ENCODE measurements around the gene EMX1.

The EMX1 gene

DNA sequence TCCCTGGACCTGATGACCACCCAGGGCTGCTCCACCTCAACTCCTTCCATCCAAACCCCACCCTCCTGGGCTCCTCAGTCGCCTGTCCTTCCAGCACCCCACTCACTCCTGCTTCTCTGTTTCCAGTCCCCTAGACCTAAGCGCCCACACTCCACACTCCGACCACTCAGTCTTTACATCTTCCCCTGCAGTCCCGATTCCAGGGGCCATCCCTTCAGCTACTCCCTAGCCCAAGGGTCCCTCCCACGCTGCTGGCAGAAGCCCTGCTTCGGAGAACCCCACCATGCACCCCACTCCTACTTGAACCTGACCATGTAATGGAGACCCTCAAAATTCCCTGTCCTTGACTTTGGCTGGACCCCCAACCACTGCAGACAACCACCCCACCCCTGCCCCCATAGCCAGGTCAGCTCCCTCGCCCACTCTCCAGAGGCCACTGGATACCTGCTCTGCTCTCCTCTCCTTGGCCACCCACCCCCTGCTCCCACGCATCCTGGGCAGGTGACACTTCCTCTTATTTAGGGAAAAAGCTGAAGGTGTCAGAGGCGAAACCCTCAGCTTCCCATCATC is 28.2 kb downstream of the EMX1 start:
- no peak for DNase-seq

DNA sequence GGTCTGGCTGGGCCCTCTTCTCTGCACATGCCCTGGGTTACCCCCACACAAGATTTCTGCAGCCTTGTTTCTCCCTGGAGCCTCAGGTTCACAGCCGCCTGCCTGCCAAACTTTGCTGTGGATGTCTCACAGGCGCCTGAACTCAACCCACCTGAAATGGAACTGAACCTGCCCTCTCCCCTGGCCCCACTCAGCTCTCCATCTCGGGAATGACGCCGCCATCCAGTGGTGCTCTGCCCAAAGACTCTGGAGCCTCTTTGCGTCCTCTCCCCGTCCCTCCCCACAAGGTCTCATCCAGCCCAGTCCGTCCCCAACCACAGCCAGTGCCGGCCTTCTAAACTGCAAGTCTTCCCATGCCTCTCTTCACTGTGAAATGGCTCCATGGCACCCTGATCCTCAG is 29.1 kb downstream of the EMX1 start:
- DNase-seq: no peak

DNA sequence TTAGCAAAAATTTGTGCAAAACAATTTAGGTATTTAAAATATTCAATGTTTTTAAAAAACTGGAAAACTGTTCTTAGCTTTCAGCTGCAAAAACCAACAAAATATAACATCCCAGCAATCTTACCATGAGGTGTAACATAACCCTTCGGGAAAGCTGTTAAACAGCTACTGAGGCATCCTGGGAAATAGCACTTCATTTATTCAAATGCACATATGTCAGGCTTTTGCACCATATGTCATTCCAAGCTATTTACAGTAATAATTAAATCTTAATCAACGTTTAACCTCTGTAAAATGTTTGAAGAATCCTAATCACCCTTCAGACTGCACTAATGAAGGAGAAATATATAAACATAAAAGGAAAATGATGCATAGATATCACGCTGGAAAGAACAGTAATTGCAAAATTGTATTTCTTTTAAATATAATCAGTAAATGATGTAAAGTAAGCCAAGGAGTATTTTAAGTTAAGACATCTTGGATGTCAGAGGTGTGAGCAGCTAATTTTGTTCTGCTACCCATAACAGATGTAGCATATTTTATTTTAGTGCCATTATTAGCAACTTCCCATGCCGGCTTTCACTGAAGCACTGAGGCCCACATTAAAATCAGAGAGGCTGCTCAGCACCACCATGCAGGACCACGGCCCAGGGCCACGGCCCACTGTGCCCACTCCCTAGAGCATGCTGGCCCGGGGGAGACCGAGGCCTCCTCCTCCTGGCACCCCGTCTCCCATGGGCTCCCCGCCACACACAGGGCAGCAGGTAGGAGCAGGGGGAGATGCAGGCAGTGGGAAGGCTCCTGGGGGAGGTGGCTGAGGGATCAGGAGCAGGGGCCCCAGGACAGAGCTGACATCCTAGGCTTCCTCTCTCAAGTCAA is 30.9 kb downstream of the EMX1 start:
- DNase-seq: no peak

DNA sequence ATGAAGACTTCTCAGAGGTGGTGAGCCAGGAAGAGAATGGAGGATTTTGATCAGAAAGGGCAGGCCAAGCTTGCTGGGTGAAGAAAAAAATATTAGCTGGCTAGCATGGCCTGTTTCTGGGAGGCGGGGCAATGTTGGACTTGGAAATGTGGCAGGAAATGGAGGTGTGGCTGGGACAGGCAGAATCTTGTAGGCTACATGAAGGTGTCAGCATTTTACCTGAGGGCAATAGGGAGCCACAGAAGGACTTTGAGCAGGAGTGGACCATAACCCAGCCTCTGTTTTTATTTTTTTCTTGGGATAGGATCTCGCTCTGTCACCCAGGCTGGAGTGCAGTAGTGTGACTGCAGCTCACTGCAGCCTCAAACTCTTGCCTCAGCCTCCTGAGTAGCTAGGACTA is 31.7 kb downstream of the EMX1 start:
- DNase-seq: no peak

DNA sequence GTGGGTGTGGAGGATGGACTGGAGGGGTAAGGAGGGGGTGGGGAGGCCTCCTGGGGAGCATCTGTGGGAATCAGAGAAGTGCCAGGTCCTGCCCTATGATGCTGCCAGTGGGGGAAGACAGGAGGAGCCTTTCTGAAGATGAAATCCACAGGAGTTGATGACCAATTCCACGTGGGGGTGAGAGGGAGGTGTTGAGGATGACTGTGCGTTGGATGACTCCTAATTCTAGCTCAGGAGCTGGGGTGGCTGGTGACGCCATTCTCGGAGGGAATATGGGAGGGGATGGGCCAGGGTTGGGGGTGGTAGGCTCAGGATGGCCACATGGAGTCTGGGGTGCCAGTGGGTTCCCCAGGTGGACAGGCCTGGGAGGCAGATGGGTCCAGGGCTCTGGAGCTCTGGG is 32.3 kb downstream of the EMX1 start:
- no peak for DNase-seq

DNA sequence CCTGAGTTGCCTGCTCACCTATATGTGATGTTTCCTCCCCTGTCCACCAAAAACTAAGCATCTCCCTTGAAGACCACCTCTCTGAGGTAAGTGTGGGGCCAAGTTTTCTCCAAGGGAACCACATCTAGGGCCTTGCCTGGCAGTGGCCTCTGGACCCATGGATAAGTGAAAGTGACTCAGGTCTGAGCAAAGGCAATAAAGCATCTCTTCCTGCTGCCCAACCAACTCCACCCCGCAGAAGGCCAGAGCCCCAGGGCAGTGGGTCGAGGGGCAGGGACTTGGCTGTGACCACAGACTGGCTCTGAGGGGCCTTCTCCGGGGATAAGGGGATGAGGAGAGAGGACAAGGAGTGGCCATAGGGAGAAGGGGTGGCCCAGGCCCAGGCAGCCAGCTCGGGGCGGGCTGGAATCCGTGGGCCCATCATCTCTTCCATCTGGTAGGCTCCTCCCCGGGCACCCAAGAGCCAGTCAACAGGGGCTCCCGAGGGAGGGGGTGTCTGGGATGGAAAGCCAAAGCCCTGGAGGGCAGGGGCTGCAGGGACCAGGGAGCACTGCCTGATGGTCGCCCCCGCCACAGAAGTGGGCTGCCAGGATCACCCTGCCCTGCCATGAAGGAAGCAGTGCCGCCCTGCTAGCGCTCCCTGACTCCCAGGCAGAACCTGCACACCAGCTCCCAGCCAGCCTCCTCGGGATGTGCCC is 33.4 kb downstream of the EMX1 start:
- no peak for DNase-seq

DNA sequence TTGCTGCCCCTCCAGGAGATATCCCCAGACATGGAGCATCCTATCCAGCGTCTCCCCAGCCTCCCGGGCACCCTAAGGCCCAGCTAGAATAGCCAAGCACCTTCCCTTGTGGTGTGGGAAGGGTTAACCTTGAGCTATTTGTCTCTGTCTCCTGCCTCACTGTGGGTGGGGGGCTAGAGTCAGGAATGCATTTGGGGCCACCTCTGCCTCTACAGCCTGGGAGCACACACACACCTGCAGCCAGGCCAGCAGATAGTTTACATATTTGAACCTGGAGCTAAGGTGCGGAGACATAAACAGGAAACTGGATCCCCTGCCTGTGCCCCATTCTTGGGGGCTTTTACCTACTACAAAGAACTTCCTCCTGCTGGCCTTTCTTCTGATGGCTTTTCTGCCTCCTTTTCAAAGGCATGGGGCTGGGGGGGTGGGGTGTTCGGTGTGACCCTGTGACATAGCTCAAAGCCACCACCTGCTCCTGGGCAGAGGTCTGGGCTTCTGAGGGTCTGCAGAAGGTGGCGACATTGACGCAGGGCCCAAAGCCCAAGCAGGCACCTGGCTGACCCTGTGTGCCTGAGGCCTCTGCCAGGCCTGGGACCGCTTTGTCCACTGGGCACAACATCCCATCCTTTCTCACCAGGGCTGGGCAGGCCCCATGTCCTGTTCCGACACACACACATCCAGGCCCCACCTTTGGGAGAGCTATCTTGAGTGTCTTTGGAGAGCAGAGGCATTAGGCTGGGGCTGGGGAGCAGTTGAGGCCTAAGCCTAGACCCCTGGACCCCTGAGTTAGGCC is 34.2 kb downstream of the EMX1 start:
- DNase-seq: no peak

DNA sequence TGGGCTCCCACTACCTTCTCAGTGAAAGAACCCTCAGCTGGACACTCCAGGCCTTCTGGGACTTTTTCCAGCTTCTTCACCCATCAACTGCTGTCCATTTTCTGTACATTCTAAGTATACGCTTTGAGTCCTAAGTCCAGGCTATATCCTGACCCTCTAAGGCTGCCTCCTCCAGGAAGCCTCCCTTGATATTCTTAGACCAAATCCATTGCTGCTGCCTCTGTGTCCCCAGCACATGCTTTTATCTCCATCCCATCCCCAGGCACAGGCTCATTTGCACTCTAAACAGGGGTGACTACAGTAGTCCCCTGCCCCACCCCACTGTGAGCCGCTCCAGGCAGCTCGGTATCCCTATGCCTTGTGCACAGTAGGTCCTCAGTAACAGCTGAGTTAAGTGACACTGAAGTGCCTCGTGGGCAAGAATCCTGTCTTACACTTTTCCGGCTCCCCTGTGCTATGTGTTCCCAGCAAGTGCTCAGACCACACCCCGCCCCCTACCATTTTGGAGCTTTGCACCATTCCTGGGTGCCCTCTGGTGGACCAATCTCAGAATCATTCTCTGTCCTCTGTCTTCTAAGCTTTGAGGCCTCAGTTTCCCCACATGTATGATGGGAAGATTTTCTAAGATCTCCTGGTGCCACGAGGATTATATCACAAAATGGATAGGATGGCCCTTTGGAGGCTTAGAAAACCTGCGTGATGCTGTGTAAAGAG is 34.9 kb downstream of the EMX1 start:
- no peak for DNase-seq

DNA sequence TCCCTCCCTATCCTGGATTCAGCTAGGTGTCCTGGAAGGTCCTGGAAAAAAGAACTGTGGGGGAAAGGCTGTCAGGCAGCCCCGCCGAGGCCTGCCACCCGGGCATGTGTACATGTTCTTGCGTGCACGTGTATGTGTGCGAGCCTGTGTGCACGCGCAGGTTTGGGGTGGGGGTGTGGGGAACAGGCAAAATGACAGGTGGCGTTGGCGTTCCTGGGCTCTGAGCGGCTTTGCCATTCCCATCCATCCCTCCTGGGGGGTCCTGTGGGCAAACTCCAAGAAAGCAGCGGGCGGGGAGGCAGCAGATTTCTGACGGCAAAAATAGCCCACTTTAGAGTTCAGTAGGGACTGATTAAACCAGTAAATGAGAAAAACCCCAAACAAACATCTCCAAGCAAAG is 35.6 kb downstream of the EMX1 start:
- no peak for DNase-seq

DNA sequence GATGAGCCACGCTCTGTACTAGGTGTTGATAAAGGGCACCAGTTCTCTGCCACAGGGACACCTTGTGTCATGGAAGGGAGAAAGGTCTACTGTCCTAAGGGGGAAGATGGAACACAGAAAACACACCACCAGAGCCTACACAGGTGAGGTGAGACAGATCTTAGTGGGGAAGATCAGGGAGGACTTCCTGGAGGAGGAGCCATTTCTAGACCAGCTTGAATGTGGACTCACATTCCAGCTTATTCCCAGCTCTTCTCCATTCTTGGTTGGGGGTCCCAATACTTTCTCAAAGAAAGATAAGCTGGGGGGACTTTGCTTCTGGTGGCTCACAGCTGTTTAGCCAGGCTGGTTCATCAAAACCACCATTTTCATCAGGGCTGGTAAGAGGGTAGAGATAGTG is 36.2 kb downstream of the EMX1 start:
- no peak for DNase-seq

DNA sequence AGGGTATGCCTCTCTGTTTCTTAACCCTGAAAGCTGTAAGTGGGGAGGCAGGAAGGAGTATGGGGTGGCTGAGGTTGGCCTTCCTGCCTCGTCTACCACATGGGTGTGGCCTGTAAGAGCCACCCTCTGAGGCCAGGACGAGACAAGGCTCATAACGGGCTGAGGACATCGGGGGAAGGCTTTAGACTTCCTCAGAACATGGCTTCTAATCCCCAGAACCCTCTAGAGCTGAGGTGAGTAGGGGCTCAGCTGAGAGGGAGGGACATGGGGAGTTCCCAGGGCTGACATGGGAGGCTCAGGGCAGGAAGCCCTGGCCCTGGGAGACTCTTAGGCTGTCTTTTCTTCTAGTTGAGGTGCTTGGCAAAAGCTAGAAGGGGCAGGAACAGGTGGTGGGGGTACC is 36.7 kb downstream of the EMX1 start:
- peak; percentile 36 for DNase-seq

DNA sequence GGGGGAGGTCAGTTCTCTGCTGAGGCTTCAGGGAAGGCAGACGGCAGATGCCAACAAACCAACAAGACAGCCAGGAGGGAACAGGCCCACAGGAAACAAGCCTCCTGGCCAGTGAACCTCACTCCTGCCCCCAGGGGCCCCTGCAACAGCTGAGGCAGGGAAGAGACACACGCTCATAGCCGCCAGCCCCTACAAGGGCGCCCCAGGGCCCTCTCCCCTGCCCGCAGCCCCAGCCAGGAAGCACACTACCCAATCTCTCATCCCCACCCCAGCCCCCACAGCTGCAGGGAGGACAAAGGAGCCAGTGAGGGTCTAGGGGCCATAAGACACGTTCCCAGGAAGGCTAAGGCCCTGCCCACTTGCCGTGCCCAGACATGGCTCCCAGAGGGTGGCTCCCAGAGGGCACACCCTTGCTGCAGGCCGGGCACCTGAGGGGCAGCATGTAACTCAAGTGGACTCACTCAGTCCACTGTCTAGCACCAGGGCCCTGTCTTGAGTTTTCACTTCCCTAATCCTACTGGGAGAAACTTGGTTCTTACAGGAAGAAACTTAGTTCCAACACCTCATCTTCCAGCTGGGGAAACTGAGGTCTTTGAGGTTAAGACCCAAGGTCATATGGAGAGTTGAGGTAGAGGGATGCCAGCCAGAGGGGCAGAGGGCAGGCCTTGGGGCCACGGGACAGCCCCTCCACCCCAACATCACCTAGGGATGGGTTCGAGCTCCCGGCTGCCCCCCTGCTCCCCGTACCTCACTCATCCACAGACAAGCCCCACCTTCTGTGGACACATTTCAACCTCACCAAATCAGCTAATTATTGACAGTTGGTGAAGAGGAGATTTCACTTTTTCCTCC is 37.3 kb downstream of the EMX1 start:
- no peak for DNase-seq

DNA sequence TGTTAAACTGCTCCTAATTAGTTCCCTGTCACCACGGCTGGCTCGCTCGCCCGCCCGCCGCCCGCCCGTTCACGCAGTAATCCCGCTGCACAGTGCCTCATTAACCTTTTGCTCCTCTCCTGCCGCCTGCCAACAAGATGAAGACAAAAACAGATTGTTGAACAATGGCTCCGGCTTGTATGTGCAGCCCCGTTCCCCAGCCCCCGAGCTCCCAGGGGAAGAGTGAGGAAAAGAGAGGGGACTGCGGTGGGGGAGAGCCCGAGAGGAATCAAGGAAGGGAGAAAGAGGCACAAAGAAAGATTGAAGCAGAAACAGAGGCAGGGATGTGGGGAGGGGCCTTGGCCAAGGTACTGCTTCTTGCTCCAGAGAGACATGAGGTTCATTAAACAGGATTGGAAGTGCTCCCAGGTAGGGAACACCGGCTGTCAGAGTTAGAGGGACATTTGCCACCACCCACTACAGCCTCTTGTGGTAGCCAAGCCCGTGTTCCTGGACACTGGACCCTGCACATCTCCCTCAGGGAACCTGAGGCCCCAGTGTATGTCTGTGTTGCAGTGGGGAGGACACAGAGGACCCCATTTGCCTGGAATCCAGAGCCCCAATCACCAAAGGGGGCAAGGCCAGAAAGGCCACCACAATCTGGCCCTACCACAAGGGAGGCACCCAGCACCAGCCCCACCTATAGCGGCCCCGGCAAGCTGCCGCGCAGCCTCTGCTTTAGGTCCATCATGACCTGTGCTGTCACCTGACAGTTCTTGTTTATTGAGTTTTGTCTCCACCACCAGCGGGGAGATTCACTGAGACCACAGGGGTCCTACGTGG is 38.1 kb downstream of the EMX1 start:
- no peak for DNase-seq

DNA sequence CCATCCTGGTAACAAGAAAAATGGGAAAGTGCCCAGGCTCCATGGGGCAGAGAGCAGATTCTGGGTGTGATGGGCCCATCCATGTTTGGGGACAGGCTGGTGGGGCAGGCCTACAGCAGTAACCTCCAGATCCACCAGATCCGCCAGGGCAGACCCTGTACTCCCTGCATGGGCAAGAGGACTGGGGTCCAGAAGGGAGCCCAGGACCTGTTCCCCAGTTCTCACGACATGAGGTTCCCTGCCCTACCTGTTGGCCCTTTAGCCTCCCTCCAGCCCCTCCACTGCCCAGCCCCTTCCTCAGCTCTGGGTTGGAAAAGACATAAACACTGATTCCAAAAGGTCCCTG is 38.7 kb downstream of the EMX1 start:
- DNase-seq: no peak

DNA sequence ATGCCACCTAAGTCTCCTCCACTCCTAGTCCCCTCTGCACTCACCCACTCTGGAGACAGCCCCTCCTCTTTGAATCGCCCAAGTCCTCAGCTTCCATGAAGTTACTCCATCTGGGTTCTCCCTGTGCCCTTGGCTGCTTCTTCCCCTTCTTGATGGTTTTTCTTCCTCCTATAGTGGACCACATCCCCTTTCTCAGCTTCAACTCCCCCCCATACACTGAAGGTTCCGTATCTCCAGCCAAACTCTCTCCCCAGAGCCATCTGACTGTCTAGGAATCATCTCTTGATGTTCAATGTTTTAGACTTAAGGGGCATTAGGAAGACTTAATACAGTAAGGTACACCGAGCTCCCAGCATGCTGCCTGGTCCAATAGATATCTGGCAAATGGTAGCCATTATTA is 39.6 kb downstream of the EMX1 start:
- no peak for DNase-seq

DNA sequence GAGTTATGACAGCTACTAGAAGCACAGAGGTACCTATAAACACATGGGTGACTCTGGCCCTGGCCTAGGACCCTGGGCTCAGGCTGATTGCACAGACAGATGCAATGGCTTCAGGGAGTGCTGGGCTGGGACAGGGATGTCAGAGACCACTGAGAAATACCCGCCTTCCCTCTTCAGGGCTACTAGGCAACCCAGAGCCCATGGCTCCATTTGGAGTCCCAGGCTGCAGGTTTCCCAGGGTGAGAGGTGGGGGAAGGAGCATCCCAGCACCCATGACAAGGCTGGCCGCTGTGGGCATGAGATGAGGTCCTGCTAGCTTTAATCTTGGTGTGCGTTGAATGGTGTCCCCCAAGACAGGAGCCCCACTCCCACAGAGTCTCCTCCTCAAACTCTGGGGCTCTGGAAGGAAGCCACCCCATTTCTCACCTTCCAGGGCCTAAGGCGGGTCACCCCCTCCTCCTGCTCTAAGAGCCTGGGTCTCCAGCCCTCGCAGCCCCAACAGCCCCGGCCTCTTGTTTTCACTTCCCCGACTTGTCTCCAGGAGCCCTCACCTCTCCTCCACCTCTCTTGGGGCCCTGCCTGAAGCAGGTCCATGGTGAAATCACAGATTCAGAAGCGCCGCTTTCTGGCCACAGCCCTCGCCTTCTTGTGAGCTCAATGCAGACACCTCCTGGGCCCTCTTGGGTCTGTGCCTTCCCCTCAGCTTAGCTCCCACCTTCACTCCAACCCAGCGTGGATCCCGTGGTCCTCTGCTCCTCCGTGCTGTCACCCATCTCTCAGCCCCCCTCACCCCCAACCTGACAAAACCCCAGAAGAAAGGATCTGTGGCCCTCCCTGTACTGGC is 41.4 kb downstream of the EMX1 start:
- DNase-seq: no peak

DNA sequence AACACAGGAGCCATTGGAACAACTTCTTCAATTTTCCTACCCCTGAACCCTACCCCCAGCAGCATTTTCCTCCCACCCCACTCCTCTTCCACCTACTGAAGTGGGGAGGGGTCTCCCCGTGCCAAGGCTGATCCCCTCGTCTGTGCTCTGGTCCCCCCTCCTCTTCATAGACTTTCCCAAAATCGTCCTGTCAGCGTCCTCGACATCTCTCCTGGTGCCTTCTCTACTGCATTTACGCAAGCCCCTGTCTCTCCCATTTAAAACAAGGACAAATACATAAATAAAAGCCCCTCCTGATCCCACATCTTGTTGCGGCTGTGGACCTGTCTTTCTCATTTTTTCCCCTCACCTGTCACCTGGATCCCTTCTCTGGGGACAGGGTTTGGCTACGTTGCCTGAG is 42.2 kb downstream of the EMX1 start:
- no peak for DNase-seq

DNA sequence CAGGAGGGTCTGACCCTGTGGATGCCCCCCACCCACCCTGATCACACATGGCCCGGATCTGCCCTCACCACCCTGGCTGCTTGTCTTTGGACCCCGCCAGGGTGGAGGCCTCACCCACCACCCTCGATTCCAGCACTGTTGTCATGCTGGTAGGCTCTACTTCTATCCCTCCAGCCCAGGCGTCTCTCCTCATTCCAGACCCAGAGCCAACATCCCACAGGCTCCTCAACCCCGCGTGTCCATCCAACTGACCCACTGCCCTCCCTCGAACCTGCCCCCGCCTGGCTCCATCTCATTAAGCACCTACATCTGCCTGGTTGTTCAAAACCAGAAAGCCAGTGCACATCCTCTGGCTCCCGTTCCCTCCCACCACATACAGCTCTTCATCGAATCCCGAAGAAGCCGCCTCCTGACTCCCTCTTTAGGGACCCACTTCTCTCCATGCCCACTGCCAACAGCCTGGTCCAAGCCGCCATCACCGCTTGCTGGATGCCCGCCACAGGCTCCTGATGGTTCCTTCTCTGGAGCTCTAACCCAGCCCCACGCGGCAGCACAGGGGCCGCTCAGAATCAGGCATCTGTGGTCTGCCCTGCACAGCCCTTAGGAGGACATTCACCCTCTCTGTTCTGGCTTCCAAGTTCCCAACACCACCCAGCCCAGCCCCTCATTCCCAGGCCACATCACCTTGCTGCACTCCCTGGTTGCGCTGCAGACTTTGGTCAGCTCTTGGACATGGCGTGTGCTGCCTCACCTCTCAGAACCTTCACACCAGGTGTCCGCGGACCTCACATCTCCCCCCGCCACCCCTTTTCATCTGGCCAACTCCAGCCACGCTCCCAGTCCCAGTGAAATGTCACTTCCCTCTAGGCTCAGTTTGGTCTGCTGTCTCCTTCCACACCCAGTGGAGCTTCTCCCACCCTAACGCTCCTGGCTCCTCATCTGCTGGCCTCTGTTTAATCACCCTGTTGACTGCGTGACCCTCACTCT is 43.0 kb downstream of the EMX1 start:
- DNase-seq: no peak
